GM10248 (cell line): ENCODE measurements around the gene FSTL4.

Source experiments
- CTCF ChIA-PET: fragments of 300-600 bp; sonication (Branson Sonifier 250); formaldehyde crosslinking; extraction: SDS; loops from one replicate; lab custom pipeline; 2021; ENCODE audit warnings: antibody characterized with exemption; lab: Yijun Ruan, JAX
- POLR2A ChIA-PET: fragments of 350-650 bp; sonication (Branson Sonifier 250); formaldehyde crosslinking; extraction: SDS; loops from one replicate; lab custom pipeline; 2020; ENCODE audit warnings: antibody characterized with exemption; lab: Yijun Ruan, JAX
- DNase-seq: peaks from one replicate; pipeline ENCODE4 v3.0.0; 2012; ENCODE audit errors: extremely low spot score
- CTCF ChIP-seq: IDR thresholded peaks from 2 replicates; pipeline ENCODE4 v1.5.1; 2012; ENCODE audit warnings: mild to moderate bottlenecking, low read depth; ENCODE audit errors: extremely low read depth, missing control alignments, control extremely low read depth

FSTL4 gene

DNA sequence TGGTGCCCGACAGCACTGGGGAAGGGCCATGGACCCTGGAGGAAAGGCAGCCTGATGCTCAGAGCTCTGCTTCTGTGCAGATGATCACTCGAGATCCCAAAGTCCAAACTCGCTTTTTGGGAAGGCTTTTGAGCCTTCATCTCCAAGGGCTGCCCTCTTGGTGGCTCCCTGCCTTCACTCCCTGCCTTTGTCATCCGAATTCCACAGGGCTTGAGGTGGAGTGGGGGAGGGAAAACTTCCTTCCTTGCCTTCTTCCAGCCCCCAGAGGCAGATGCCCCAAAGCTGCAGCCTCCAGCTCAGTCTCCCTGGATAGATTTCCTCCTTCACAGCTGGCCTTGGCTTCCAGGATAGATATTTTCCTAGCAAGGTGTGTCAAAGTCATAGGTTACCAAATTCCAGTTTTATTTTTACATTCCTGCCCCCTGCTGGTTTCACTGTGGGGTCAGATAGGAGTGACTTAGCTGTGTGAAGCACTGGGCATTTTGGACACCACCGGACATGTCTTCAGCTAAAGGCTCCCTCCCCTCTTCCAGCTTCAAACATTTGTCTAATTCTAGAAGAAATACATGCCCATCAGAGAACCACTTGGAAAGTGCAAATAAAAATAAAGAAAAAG is 292.3 kb downstream of the FSTL4 start:
- ChIA-PET CTCF (interaction anchor here (0.5 to 2.5 kb wide), 6 partner anchors 8 to 702 kb away, joined by 3 to 12 read pairs (median 3); no protein-coding TSS in a partner anchor), POLR2A (no interaction called here)
- no peak for TF ChIP-seq CTCF
- no peak for DNase-seq

- POLR2A ChIA-PET, result no interaction called here
- no peak for DNase-seq
- CTCF ChIA-PET, result interaction anchor here (0.6 to 2.5 kb wide), 6 partner anchors 8 to 208 kb away, joined by 3 to 12 read pairs (median 3); no protein-coding TSS in a partner anchor
- no peak for TF ChIP-seq CTCF
These were observed 293.1 kb downstream of the FSTL4 start for GRCh38 chr5:133319244-133319643.

- ChIA-PET POLR2A (no interaction called here), CTCF (interaction anchor here (0.9 to 4.4 kb wide), 3 partner anchors 9 to 15 kb away, joined by 3 to 20 read pairs (median 3); no protein-coding TSS in a partner anchor)
- no peak for TF ChIP-seq CTCF
These were observed 294.8 kb downstream of the FSTL4 start for GRCh38 chr5:133317558-133317957.

DNA sequence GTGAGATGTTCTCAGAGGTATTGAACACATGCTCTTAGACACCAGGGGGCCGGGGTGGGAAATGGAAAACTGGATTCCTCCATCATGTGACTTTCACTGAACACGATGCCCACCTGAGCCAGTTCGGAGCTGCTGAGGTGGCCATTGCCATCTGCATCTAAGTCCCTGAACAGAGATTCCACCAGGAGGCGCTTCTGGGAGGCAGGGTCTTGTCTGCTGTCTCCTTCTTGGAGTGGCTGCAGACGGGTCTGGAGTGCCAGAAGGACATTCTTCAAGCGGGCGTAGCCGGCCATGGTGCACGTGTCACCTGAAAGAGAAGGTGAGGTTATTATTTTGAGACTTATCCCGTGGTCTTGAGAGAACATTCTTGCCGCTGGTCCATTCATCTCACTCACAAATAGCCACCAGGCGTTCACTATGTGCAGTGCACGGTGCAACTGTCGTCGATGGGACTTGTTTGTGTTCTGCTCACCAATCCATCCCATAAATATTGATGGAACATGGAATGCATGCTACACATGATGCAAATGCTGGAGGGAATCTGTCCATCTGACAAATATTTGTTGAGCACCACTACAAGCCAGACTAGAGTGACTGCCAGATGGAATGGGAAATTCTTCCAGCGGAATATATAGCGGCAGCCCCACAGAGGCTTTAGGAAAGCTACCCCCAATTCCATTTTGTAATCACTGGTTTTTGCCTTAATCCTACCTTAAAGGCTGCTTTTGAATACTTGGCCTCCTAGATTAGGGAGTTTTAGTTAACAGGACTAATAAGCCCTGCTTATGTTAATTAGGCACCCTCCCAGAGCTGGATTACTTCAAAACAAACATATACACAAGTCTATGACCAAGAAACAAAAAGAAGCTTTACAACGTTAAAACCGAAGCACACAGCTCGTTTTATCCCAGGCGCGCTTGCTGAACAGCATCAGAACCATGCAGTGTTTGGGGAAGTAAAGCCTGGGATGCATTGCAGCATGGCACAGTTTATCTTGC is 295.7 kb downstream of the FSTL4 start:
- ChIA-PET POLR2A (no interaction called here), CTCF (interaction anchor here (0.7 to 4.4 kb wide), 8 partner anchors 10 to 205 kb away, joined by 3 to 20 read pairs (median 3); no protein-coding TSS in a partner anchor)
- TF ChIP-seq CTCF, result no peak
- DNase-seq, result no peak

More at GRCh38 chr5:133317558-133317957, 294.8 kb downstream of the FSTL4 start:
- DNase-seq, result no peak

DNA sequence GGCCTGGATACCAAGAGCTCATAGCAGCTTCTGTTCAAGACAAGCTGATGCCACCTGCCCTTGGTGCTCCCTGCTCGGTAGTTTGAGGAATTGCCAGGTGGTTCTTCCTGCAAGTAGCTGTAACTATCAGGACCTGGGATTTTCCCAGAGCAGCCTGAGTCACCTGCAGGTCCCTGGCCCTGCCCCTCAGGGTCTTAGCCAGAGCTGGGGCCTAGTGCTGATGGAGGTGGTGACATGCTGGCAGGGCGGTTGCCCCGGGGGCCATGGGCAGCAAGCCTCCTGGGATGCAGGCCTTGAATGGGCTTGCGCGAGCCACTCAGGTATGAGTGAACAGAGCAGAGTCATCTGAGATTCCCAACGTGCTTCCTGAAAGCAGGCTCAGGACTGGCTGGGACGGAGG is 298.3 kb downstream of the FSTL4 start:
- DNase-seq, result no peak
- ChIA-PET POLR2A (no interaction called here), CTCF (interaction anchor here (4.4 kb wide), 1 partner anchor 9 kb away, joined by 20 read pairs; no protein-coding TSS in a partner anchor)
- no peak for TF ChIP-seq CTCF

DNA sequence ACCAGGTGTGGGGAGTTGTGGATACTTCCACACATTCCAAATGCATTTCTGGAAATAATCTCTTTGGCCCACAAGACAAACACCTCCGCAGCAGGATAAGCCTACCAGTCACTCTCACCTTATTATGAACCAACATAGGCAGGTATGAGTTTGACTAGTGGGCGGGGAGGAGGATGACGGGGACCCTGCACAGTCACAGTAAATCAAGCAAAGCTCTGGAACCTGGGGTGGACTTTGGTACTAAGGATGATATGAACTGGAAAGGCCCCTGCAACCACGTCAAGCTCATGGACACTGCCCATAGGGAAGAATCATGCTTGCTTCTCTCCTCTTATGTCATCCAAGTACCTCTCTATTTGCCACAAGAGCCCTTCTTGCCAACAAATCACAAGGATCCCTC is 301.2 kb downstream of the FSTL4 start:
- TF ChIP-seq CTCF, result no peak
- DNase-seq, result no peak
- ChIA-PET POLR2A (no interaction called here), CTCF (interaction anchor here (0.9 to 3.1 kb wide), 2 partner anchors 8 to 11 kb away, joined by 3 to 12 read pairs; no protein-coding TSS in a partner anchor)
